OCI-LY7 (cell line): ENCODE data around the gene AQP12B.

Source experiments
- CTCF ChIP-seq: fragments of 200-600 bp; sonication (generic); conservative IDR thresholded peaks from 2 replicates; pipeline ENCODE4 v1.5.1; 2014; ENCODE audit warnings: mild to moderate bottlenecking, antibody characterized with exemption, low read length, moderate library complexity, mixed read lengths
- EZH2phosphoT487 ChIP-seq: fragments of 200-600 bp; sonication (generic); IDR thresholded peaks from 2 replicates; pipeline ENCODE4 v1.6.1; 2018; ENCODE audit warnings: low read depth, borderline replicate concordance, mild to moderate bottlenecking, mixed run types, antibody characterized with exemption, low read length, moderate library complexity, mixed read lengths

- TF ChIP-seq CTCF (no peak), EZH2phosphoT487 (no peak)
Observed at GRCh38 chr2:240712121-240712520, 29.4 kb upstream of the AQP12B start.
